Measurements from ENCODE around the gene VWA8.

Gene VWA8

GRCh38 chr13:41590643-41591042 lies 370.3 kb downstream of the VWA8 start:
- TF ChIP-seq CTCF (IDR thresholded peaks at IDR 0.05; ENCODE audit: control insufficient read depth, insufficient read depth, low read depth, low read length, missing control alignments): no peak
- no peak overlapping the region for H3K4me3 ChIP-seq (ENCODE audit: control insufficient read depth, low read depth, low read length)
- no peak for DNase-seq (ENCODE audit: low read depth)

GRCh38 chr13:41590122-41590521 lies 370.8 kb downstream of the VWA8 start:
- no peak overlapping the region for H3K4me3 ChIP-seq (ENCODE audit: control insufficient read depth, low read depth, low read length)
- DNase-seq (ENCODE audit: low read depth): no peak
- TF ChIP-seq CTCF (IDR thresholded peaks at IDR 0.05; ENCODE audit: control insufficient read depth, insufficient read depth, low read depth, low read length, missing control alignments): no peak

- TF ChIP-seq CTCF (IDR thresholded peaks at IDR 0.05; ENCODE audit: control insufficient read depth, insufficient read depth, low read depth, low read length, missing control alignments): no peak
- DNase-seq (ENCODE audit: low read depth): no peak
- no peak overlapping the region for H3K4me3 ChIP-seq (ENCODE audit: control insufficient read depth, low read depth, low read length)
Observed at GRCh38 chr13:41589434-41589833, 371.5 kb downstream of the VWA8 start.

- TF ChIP-seq CTCF (IDR thresholded peaks at IDR 0.05; ENCODE audit: control insufficient read depth, insufficient read depth, low read depth, low read length, missing control alignments): no peak
- peak; percentile 80 for DNase-seq (ENCODE audit: low read depth)
- no peak overlapping the region for H3K4me3 ChIP-seq (ENCODE audit: control insufficient read depth, low read depth, low read length)
Observed at GRCh38 chr13:41588899-41589298, 372.0 kb downstream of the VWA8 start.

- no peak for DNase-seq (ENCODE audit: low read depth)
- H3K4me3 ChIP-seq (ENCODE audit: control insufficient read depth, low read depth, low read length): no peak overlapping the region
- TF ChIP-seq CTCF (IDR thresholded peaks at IDR 0.05; ENCODE audit: control insufficient read depth, insufficient read depth, low read depth, low read length, missing control alignments): no peak
Observed at GRCh38 chr13:41588448-41588847, 372.5 kb downstream of the VWA8 start.

- DNase-seq (ENCODE audit: low read depth): no peak
- no peak for TF ChIP-seq CTCF (IDR thresholded peaks at IDR 0.05; ENCODE audit: control insufficient read depth, insufficient read depth, low read depth, low read length, missing control alignments)
Observed at GRCh38 chr13:41587490-41587889, 373.4 kb downstream of the VWA8 start.

GRCh38 chr13:41586216-41586615 lies 374.7 kb downstream of the VWA8 start:
- DNase-seq (ENCODE audit: low read depth): no peak
- TF ChIP-seq CTCF (IDR thresholded peaks at IDR 0.05; ENCODE audit: control insufficient read depth, insufficient read depth, low read depth, low read length, missing control alignments): no peak
- H3K4me3 ChIP-seq (ENCODE audit: control insufficient read depth, low read depth, low read length): no peak overlapping the region

More at GRCh38 chr13:41587490-41587889, 373.4 kb downstream of the VWA8 start:
- H3K4me3 ChIP-seq (ENCODE audit: control insufficient read depth, low read depth, low read length): no peak overlapping the region
